ENCODE data around the gene SMIM12.

The SMIM12 gene

DNA sequence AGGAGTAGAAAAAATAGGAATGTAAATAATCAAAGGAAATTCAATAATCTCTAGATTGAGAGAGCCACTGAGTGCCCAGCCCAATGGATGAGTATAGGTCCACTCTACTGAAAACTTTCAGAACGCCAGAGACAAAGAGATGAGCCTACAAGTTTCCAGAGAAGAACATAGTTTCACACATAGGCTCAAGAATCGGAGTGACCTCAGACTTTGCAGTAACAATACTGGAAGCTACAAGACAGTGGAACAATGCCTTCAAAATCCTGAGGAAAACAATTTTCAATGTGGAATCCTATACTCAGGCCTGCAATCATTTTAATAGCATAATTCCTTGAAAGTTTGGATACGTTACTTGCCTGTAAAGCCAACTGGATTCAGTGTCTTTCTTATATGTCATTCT lies 55.8 kb downstream of the SMIM12 start:
- DNase-seq (ENCODE audit: extremely low read depth in 1 of 2, low read depth in 1 of 2): no peak
